Activated T-helper 9 cell treated with anti-CD3 and anti-CD28 coated beads, Interleukin-2, amount 50 U/mL, for 16 hours (primary cell): Measurements from ENCODE around the gene LTB.
"Not testable (repeated sequence)": the region's sequence is repeated elsewhere in the genome, so short reads cannot be mapped to it uniquely, and the experiment has no call there.

Experiments
- DNase-seq: peaks from one replicate; pipeline ENCODE4 v3.0.0-alpha.2; 2020; ENCODE audit warnings: low read depth

The LTB gene

DNA sequence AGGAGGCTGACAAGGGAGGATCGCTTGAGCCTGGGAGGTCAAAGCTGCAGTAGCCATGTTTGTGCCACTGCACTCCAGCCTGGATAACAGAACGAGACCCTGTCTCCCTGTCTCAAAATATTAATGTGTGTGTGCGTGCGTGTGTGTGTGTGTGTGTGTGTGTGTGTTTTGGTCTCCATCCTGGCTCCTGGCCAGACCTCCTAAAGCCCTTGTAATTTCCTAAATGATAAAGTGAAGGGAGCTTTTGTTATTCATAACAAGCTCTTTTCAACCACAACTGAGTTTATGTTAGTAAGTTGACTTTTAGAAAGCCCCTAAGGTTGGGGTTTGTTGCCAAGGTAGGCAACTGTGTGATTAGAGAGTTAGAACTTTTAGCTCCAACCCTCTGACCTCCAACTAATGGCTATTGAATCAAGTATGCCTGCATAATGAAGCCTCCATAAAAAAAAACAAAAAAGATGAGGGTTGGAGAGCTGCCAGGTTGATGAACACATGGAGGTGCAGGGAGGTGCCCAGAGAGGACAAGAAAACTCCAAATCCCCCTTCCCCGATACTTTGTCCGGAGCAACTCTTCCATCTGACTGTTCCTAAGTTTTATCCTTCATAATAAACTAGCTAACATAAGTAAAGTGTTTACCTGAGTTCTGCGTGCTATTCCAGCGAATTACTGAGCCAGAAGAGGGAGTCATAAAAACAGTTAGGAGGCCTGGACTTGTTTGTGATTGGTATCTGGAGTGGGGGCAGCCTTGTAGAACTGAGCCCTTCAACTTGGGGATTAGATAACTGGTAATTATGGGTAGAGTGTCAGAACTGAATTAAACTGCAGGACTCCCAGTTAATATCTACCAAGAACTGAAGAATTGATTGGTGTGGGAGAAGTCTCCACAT lies 27.5 kb upstream of the LTB start:
- no peak for DNase-seq

DNA sequence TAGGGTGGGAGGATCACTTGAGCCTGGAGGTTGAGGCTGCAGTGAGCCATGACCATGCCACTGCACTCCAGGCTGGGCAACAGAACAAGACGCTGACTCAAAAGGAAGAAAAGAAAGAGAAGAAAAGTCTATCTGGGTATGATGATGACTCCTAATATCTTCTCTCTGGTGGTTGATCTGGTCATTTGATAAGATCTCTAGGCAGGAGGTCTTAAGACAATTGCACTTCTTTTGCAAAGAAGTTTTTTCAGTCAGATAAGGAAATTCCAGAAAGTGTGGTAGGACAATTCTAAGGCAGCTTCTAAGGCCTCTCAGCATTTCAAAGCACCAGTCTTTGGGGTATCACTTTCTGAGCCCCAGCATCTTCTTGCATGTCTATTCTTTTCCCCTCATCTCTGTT lies 25.1 kb upstream of the LTB start:
- DNase-seq = no peak

DNA sequence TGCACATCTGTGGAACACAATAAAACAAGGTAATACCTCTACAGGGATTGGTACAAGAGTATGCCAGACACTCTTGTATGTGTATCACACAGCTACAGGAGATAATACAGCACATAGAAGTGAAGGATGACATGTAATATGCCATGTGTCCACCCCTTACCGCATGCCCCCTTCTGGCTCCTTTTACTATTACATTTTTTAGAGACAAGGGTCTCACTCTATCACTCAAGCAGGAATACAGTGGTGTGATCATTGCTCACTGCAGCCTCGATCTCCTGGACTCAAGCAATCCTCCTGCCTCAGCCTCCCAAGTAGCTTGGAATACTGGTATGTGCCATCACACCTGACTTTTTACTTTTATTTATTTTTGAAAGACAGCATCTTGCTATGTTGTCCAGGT lies 14.8 kb upstream of the LTB start:
- no peak for DNase-seq

DNA sequence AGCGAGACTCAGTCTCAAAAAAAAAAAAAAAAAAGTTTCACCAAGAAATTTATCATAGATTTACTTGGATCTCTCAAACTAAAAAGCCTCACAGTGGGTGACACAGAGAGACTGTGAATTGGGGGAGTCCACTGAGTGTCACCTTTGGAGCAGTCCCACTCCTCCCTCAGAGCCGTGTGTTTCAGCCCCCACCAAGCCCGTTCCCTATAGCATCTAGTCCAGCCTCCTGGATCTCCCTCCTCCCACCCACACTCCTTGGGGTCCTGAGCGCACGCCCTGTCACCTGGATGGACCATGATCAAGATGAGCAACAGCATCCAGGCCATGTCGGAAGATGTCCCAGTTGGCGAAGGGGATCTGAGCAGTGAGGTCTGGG lies 10.2 kb upstream of the LTB start:
- no peak for DNase-seq

DNA sequence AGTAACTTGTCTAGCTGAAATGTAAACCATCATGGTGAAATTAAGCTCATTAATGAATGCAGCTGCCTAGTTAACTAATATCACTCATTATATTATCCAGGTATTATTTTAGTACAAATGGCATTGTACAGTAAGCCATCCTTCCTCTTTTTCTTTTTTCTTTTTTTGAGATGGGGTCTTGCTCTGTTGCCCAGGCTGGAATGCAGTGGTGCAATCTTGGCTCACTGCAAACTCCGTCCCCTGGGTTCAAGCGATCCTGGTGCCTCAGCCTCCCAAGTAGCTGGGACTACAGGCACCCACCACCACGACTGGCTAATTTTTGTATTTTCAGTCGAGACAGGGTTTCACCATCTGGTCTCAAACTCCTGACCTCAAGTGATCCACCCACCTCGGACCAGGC lies 8.5 kb upstream of the LTB start:
- not testable (repeated sequence) for DNase-seq

DNA sequence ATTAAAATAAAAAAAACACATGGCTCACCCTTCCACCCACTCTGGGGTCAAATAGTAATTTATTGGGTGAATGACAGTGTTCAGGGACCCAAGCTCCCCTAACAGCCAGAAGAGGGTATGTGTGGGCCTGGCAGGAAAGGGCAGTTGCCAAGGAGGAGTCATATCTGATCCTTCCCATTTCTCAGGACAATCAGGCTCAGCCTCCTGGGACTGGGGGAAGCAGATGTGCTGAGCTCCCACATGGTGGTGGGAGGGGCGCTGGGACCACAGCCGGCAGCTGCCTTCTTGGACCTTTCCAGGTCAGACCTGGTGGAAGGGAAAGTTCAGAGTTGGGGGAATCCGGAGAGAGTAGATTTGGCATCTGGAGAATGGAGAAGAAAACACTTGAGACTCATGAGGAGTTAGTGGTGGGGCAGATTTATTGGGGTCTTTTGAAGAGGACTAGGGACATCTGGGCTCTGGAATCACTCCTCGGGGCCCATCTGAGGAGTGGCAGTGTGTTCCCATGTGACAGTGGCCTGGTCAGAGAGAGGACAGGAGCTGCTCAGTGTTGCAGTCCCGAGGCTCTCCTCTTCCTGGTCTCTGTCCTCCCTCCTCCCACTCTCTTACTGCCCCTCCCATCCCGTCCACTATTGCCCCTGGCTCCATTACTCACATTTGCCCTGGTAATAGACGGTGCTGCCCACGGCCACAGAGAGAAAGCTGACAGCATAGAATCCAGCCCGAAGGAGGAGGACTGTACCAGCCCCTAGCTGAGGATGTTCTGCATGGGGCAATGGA lies 6.8 kb upstream of the LTB start:
- DNase-seq = no peak

DNA sequence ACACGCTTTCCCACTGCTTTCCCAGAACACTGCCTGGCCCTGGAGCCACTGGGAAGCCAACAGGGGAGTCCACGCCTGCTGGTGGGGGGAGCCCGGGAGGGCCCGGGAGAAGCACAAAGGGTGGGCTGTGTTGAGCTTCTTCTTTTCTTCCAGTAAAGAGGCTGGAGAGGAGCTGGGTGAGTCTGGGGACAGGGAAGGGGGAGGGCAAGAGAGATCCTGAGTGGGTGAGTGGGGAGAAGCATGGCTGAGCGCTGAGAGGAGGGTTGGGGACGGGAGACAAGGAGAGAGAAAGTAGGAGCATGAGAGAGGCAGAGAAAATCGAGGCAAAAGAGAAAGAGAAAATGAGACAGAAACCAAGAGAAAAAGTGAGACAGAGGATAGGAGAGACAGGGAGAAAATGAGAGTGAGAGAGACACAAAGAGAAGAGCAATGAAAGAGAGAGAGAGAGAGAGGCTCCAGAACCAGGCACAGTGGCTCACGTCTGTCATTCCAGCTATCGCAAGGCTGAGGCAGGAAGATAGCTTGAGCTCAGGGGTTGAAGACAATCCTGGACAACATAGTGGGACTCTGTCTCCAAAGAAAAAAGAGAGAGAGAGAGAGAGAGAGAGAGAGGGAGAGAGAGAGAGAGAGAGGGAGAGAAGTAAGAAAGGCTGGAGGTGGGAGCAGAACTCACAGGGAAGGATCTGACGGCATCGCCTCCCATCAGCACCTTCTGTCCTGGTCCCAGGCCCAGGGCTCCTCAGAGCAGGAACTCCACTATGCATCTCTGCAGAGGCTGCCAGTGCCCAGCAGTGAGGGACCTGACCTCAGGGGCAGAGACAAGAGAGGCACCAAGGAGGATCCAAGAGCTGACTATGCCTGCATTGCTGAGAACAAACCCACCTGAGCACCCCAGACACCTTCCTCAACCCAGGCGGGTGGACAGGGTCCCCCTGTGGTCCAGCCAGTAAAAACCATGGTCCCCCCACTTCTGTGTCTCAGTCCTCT lies 5.9 kb upstream of the LTB start:
- no peak for DNase-seq

DNA sequence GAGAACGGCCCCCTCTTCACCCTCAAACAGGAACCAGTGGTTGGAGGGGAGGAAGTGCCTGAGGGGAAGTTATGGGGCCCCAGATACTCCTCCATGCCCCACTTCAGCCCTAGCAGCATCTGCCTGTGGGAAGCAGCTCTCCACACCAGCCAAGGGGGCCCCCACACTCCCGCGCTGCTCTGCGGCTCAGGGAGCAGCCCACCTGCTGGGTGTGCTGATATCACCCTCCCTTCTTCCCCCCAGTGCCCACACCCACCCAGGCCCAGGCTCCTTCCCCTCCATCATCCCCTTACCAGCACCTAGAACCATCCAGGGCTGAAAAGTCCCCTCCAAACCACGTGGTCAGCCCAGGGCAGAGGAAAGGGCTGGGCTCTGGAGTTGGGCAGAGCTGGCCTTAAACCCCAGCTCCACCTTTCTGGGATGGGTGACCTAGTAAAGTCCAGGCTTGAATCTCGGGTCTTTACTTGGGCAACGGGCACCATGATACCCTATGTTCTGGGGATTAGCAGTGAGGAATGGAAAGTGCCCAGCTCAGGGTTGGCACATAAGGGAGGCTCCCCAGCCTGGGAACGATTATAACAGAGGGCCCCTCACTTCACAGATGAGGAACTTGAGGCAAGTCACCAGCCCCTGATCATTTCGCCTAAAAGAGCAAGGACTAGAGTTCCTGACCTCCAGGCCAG lies 4.5 kb upstream of the LTB start:
- DNase-seq = no peak

DNA sequence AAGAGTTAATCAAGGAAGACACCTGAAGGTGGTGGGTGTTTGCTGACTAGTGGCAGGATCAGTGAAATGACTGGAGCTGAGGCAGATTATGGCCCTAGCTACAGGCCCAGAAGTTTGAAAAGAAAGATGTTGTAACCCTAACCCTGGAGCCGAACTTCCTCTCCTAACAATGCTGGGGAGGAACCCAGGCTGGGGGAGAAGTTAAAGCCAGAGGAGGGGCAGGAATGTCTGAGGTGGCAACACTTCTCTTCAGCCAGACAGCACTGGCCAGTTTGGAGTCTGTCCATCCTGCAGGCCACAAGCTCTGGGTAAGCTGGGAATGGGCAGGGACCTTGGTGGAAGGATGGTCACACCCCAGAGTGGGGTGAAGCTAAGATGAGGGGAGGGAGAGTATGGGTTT lies 3.8 kb upstream of the LTB start, which contains the start of gene LST1:
Gene LST1 (plus strand): TSS at position 270 of the 400 bp plus-strand sequence. CDS start 1,023 bp downstream, outside the sequence.
- no peak for DNase-seq

DNA sequence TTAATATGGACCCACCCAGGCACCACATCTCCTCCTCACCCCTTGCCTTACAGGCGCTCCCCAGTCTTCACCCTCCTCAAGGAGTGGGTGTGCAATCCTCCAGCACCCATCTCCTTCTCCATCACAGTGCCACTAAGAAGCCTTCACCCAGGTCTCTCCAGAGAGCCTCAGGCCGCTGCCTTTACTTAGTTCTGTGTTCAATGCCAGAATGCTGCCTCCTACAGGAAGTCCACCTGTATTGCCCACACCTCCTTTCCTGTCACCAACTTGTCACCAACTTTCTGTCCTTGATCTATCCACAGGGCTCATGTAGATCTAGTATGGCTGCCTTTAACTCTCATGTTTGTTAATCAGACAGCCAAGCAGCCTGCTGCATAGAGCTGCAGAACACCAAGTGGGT lies 3.3 kb upstream of the LTB start:
- no peak for DNase-seq

DNA sequence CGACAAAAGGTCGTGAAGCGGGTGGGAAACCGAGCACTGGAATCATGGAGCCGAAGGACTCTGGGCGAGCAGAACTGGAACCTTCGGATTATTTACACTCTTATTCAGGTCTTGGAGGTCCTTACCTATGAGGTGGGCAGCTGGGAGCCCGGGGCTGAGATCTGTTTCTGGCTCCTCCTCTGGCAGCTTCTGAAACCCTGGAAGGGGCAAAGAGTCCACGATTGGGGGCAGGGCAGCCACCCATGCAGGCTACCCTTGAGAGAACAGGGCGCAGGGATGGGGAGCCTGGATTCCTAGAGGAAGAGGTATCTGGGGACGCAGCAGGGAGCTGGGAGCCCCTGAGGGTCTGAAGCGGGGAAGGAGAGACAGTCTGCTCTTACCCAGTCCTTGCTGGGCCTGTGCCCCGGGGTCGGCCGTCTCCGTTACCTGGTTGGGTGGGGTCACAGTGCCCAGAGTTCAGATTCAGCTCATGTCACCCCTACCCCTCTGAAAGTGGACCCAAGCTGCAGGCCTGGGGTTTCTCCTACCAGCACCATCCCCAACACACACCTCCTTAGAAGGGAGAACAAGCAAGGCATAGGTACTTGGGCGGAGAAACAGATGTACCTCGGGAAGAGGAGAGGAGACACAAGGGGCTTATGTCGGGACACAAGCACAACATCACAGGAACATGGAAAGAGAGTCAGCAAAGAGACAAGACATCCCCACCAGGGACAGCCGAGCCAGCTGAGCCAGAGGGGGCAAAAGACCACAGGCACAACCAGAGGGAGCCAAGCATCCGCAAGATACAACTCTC lies 592 bp downstream of the LTB start:
- DNase-seq = no peak

DNA sequence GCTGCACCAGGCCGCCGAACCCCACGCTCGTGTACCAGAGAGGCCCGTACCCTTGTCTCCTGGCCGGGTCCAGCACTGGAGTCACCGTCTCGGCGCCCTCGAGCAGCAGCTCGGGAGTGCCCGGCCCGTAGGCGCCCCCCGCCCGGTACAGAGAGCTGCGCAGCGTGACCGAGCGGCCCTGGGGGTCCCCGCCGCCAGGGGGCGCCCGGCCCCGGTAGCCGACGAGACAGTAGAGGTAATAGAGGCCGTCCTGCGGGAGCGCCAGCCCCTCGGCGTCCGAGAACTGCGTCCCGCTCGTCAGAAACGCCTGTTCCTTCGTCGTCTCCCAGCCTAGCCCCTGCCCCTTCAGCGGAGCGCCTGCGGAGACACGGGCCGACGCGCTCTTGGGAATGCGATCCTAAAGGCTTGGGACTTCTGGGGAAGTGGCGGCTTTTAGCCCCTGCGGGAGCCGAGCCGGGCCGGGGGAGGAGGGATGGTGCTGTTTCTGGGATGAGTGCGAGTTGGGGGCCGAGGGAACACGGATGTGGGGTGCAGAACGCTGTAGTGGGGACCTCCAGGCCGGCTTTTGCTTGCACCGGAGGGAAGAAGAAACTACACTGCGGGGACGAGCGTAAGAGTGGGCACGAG lies 1.3 kb downstream of the LTB start:
- peak; percentile 86 for DNase-seq

DNA sequence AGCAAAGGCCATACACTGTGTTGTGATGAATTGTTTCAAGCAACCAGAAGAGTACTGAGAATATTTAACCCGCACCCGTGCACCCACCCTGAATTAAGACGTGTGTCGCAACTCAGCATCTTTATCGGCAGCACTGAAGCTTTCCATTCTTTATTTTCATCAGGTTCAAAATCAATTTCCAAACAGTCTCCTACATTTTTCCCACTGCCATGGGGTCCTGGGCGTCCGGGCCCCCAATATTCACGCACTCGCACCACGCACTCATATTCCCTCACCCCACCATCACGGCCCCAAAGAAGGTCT lies 1.8 kb downstream of the LTB start:
- no peak for DNase-seq

DNA sequence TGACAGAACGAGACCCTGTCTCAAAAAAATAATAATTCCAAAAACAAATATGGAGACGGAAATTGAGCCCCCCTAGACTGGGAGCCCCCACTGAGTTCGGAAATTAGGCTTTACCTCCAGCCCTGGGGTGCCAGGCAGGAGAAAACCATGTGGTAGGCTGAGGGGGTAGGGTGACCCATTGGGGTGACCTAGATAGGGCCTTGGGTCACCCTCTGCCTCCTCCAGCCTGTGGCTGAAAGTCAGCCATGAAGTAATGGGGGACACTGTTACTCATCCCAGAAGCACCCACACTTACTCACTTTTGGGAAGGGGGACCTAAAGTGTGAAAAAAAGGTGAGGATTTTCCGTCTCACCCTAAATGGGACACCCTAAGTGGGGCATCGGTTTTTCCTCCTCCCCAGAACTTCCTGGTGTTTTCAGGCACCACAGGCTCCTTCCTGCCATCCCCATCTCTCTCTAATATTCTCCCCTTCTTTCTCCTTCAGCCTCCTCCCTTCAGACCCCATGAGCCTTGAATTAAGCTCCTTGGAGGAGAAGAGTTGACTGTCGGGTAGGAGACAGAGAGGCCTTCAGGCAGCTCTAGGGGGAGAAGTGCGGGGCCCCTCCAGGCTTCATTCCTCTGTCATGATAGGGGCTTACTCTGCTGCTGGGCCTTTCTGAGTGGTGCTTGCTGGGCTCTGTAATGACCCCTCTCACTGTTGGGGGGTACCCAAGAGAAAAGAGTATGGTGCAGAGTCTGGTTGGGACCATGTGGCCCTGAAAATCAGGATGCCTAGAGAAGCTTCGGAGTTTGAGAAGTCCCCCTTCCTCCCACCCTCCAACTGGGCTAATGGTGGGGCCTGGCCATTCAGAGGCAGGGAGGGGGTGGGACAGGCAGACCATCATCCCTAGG lies 2.4 kb downstream of the LTB start:
- no peak for DNase-seq

DNA sequence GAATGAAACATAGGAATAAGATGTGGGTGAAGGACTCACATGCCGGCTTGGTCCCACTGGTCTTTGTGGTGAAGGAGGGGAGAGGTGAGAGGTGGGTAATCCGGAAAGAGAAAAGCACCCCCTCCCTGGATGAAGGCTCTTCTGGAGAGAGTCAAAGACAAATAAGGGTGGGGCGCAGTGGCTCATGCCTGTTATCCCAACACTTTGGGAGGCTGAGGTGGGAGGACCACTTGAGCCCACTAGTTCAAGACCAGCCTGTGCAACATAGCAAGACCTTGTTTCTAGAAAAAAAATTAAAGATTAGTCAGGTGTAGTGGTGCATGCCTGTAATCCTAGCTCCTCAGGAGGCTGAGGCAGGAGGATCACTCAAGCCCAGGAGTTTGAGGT lies 3.1 kb downstream of the LTB start:
- no peak for DNase-seq

DNA sequence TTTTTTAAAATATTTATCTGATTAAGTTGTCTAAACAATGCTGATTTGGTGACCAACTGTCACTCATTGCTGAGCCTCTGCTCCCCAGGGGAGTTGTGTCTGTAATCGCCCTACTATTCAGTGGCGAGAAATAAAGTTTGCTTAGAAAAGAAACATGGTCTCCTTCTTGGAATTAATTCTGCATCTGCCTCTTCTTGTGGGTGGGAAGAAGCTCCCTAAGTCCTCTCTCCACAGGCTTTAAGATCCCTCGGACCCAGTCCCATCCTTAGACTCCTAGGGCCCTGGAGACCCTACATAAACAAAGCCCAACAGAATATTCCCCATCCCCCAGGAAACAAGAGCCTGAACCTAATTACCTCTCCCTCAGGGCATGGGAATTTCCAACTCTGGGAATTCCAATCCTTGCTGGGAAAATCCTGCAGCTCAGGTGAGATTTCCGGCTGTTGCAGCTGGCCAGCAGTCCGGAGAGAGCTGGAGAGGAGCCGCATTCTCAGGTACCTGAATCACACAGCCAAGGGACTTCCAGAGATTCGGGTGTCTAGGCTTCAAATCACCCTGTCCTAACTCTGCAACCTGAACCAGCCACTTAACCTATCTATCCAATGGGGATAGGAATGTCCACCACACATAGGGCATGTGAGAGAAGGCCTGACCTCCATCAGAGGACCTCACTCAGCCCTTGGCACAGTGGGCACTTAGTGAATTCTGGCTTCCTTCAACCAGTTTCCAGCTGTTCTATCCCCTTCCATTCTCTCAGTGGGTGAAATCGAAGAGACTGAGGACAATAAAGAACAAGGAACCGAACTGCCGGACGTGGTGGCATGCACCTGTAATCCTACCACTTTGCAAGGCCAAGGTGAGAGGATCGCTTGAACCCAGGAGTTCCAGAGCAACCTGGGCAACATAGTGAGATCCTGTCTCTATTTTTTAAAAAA lies 3.8 kb downstream of the LTB start:
- no peak for DNase-seq

DNA sequence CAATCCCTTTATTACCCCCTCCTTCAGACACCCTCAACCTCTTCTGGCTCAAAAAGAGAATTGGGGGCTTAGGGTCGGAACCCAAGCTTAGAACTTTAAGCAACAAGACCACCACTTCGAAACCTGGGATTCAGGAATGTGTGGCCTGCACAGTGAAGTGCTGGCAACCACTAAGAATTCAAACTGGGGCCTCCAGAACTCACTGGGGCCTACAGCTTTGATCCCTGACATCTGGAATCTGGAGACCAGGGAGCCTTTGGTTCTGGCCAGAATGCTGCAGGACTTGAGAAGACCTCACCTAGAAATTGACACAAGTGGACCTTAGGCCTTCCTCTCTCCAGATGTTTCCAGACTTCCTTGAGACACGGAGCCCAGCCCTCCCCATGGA lies 4.7 kb downstream of the LTB start:
- no peak for DNase-seq

DNA sequence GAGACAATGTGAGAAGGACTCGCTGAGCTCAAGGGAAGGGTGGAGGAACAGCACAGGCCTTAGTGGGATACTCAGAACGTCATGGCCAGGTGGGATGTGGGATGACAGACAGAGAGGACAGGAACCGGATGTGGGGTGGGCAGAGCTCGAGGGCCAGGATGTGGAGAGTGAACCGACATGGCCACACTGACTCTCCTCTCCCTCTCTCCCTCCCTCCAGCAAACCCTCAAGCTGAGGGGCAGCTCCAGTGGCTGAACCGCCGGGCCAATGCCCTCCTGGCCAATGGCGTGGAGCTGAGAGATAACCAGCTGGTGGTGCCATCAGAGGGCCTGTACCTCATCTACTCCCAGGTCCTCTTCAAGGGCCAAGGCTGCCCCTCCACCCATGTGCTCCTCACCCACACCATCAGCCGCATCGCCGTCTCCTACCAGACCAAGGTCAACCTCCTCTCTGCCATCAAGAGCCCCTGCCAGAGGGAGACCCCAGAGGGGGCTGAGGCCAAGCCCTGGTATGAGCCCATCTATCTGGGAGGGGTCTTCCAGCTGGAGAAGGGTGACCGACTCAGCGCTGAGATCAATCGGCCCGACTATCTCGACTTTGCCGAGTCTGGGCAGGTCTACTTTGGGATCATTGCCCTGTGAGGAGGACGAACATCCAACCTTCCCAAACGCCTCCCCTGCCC lies 5.2 kb downstream of the LTB start:
- no peak for DNase-seq
